Posterior cingulate gyrus (tissue), 11 donors: Measurements from ENCODE around the gene PKD2L1.
"Not testable (repeated sequence)": the region's sequence is repeated elsewhere in the genome, so short reads cannot be mapped to it uniquely, and the experiment has no call there.

Experiments
- DNase-seq, 10 donors: peaks; one replicate each; pipeline versions ENCODE4 v3.0.0 to v3.0.0-alpha.2; 2020 to 2021; ENCODE audit warnings: mixed read lengths in 3 of 10
- intact Hi-C: fragments of 100-400 bp; cut with DNase I; formaldehyde crosslinking; loops from one replicate; pipeline ENCODE4 v1.15.1; 2023

Gene PKD2L1

DNA sequence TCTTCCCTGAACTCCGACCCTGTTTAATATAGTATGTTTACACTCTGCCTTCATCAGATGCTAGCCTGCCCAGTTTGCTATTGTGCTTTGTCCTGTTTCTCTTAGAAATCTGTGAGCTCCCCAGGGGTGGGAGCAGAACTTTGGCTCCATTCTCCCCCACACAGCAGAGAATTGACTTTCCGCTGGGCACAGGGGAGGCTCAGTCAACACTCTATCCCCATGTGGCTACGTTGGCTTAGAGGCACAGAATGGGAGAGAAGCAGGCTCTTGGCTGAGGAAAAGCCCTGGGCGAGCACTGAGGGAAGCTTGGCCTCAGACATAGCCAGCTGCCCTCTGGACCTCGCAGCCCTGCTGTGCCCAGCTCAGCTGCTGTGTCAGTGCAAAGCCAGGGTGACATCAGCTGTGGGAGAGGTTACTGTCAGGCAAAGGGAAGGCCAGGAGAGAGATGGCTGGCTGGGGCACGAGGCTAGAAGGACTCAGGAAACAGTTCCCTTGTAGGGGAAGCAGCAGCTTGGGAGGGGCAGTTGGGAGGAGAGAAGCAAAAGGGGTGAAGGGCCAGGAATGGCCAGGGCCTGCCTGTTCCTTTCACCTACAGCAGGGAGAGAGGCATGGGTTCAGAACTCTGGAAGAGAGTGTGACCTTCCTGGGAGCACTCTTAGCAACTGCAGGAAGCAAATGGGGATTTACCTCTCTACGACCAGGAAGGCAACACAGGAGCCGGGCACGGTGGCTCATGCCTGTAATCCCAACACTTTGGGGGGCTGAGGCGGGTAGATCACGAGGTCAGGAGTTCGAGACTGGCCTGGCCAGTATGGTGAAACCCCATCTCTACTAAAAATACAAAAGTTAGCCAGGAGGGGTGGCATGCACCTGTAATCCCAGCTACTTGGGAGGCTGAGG, 11.2 kb upstream of the PKD2L1 start:
- peak; percentile 69 to 98 (median 80) for DNase-seq
- intact Hi-C loops, result loop anchor here (5.0 to 10.0 kb wide), 2 partner anchors 54 to 184 kb away; partner anchors contain the start of genes BLOC1S2 and NDUFB8

DNA sequence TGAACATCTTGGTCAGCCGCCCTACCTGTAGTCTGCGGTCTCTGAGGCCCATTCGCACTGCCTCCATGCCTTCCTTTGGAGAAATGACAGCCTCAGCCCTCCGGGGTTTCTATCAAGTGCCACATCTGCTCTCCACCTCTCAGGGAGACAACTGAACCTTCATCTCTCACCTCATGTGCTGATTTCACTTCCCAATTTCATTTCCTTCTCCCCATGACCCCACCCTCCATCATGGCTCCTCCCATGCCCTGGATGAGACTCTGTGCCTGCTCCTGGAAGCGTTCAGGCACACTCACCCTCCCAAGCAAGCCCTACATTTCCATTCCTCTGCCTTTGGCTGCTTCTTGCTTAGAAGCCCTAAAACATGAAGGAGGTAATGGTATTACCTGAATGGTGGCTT, 9.2 kb upstream of the PKD2L1 start:
- no peak for DNase-seq
- intact Hi-C loops, result no loop called here

DNA sequence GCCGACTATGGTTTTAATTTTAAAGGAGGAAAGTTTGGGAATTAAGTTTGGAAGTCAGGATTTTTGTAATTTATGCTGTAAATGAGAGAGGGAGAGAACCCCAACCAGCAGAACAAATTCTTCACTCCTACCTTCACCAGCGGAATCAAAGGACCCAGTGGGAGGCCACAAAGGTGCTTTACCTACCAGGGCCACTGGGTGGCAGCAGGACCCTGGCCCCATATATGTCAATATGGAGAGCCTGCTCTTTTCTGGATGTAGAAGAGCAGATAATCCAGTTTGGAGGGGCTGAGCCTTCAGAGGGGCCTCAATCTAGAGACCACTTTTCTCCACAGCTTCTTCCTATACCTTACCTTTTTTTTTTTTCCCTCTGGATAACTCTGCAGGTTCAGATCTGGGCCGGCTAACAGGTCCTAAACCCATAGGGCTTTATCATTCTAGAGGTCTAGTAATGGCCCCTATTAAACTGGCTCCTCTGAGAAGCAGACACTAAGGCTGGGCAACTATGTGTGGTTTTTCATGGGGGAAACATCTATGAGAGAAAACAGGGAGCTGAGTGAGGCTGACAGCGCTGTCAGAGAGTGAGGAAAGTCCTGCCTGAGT, 8.5 kb upstream of the PKD2L1 start:
- peak; percentile 55 to 96 (median 84) for DNase-seq
- intact Hi-C loops, result loop anchor here (1.0 kb wide), 1 partner anchor 95 kb away; no protein-coding TSS in a partner anchor

DNA sequence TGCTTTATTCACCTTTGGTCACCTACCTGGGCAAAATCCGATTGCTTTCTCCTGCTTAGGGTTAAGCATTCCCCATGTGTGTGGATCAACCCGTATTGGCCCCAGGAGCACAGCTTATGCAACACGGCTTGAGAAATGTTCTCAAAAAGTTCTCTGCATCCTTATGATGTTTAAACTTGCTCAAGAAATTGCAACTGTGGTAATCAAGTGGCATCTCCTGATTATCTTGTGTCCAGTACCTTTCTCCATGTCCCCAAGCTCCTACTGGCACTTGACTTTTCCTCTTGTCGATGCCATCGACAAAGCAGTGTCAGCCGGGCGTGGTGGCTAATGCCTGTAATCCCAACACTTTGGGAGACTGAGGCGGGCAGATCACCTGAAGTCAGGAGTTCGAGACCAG, 4.7 kb upstream of the PKD2L1 start:
- intact Hi-C loops, result no loop called here
- DNase-seq, result no peak

DNA sequence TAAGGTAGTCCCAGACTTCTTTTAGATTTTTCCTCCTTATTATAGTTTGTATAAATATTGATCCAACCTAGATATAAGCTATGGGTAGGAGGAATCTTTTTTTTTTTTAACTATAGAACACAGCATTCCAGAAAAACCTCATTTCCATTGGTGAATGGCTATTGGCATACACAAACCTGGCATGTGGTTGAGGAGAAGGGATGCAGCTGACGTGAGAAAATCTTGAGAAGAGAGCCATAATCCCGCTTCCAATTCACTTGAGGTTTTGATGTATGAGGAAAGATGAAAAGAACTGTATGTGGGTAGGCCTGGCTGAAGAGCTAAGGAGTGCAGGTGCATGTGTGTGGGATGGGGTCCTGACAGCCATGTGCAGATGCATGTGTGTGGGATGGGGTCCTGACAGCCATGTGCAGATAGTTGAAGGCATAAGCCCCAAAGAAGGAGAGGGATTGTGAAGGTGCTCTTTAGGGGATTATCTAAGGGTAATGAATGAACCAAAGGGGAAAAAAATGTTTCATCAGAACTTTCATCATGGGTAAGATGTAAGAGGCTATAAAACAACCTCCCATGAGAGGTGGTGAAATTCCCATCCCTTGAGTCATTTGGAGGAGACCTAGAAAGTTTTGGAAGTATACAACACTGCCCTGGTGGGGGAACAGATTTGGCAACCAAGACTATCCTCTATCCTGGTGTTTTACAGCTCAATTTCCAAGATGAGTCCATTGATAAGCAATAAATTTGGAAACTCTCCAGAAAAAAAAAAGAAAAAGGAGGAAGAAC, 3.8 kb upstream of the PKD2L1 start:
- intact Hi-C loops, result no loop called here
- no peak for DNase-seq

DNA sequence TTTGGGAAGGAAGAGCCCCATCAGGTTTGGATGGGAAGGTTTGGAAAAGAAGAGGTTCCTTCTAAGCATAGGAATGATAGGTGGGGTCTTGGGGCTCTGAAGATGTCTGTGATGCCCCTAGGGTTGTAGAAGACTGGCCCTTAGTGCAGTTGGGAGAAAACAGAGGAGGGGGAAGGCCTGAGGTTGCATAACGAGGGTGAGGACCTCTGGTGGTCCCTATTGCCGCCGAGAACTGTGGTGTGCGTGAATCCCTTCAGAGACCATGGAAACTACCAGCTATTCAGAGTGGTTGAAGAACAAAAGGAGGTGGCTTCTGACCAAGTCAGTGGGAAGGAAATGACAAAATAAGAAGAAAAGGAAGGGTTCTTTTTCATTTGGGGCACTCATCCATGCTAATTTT, 3.1 kb upstream of the PKD2L1 start:
- no peak for DNase-seq
- intact Hi-C loops, result no loop called here

DNA sequence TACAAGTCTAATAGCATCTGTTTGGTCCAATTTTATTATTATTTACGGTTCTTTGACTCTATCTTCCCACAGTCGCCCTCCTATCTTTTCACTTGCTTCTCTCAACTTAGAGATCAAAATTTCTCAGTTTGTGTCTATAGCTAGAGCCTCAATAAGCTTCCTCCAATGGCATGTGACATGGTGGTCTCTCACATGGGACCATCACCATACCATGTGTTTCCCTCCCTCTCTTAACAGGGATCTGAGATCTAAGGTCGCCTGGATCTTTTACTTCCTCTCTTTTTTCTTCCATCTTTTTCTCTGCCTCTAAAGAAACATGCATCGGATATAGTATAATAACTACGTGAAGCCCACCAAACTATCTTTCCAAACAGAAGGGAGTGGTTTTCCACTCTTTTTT, 1.8 kb downstream of the PKD2L1 start:
- intact Hi-C loops, result no loop called here
- no peak for DNase-seq

DNA sequence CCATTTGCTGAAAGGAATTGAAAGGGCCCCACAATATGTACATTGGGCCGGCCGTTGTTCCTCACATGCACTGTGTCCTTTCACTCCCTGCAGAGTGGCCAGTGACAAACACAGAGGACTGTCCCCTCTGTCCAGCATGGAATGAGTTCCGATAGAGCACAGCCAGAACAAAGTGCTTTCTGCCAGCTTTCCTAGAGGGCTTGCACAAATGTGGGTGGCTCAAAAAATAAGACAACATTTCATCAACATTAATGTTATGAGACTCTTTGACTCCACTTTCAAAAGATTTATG, 2.4 kb downstream of the PKD2L1 start:
- DNase-seq, result no peak
- intact Hi-C loops, result no loop called here

DNA sequence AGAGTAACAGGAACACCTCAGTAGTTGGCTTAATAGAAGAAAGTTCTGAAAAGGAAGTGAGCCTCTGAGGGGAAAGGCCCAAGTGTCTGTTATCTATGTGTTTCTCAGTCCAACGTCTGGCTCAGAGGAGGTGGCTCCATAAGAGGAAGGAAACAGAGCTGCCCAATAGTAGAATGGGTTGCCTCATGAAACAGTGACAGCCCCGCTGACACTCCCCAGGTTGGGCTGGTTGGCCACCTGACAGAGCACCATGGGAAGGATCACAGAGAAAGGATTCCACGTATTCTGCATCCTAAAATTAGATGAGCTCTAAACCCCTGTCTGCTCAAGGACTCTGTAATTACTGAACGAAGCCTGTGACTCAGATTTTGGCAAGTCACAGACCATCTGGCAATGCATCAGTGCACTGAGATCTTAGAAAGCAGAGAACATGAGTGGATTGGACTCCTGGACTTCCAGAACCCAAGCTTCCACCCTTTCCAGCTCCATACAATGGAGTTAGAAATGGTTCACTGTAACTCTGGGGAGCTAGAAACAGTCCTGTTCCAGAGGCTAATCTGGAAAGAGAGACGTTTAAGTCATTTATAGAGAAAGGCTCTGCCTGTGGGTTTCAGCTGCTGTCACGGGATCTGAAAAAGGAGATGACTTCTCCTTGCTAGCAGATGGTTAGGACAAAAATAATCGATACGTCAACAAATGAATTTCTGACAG, 2.9 kb downstream of the PKD2L1 start:
- intact Hi-C loops, result no loop called here
- DNase-seq, result peak in 4 of 10 donors; percentile 29 to 86 (median 66)

DNA sequence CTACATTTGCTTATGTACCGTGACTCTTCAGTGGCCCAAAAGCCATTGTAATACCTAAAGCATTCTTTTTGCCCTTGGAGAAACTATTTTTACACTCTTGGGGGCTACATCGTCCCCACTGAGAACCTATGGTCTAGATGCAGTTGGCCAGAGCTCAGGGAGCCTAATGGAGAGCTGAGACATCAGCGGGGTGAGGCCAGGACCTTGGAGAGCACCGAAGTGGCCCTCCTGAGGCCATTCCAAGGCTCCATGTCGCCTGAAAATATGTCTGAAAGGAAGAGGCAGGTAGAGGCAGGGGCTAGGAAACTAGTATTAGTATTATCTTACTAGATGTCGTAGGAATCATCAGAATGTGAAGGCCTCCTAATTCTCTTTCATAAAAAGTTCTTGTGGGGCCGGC, 4.9 kb downstream of the PKD2L1 start:
- no peak for DNase-seq
- intact Hi-C loops, result no loop called here

DNA sequence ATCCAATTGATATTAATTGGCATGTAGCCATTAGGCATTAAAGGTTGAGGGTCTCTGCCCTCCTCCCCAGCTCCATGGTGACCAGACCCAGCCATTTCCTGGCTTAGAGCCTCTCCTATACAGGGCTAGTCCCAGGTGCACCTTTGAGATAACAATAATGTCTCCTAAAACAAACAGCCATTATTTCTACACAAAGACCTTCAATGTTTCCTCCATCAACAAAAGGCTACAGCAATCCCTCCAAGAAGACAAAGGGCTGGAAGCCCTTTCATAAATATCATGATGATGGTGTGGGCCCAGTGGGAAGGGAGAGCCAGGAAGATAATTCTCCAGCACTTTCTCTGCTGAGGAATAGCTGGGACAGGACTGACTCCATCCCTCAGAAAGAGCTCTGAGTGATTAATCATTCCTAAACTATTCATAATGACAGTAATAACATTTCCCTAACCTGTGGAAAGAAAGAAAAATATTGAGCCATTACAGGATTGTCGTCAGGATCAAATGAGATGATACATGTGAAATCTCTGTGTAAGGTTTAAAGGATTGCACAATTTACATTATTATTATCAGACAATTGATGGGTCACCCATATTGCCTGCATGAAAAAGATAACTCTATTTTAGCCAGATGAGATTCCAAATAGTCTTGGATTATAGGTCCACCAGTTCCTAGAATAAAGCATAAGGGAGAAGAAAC, 10.2 kb downstream of the PKD2L1 start:
- intact Hi-C loops, result no loop called here
- DNase-seq, result no peak

DNA sequence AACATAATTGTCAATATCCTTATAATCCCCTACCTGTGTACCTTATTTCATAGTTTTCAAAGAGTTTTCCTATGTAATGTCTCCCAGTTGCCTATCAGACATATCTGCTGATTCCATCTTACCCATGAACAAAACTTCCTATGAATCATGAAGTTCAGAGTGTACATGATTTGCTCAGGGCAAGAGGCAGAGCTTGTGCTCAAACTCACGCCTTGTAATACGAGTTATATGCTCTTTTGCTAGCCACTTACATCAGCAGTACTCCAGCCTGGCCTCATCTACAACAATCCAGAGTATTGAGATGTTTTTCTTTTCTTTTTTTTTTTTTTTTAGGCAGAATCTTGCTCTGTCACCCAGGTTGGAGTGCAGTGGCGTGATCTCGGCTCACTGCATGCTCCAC, 11.8 kb downstream of the PKD2L1 start:
- DNase-seq, result no peak
- intact Hi-C loops, result no loop called here

DNA sequence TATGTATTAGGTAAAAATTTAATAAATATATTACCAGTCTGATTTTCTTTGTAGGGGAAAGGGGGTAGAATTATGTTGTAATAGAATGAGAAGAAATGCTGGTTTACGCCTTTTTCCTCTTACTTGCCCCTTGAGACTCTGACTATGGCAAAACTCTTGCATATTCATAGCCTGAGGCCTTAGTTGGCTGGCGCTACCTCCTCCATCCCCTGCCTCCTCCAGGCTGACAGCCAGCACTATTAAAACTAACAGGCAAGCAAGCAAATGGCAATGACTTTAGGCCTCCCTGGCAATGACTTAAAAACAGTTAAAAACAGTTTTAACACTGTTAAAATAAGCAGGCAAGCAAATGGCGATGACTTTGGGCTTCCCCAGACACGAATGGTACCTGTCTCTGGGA, 14.4 kb downstream of the PKD2L1 start:
- DNase-seq, result no peak
- intact Hi-C loops, result no loop called here

DNA sequence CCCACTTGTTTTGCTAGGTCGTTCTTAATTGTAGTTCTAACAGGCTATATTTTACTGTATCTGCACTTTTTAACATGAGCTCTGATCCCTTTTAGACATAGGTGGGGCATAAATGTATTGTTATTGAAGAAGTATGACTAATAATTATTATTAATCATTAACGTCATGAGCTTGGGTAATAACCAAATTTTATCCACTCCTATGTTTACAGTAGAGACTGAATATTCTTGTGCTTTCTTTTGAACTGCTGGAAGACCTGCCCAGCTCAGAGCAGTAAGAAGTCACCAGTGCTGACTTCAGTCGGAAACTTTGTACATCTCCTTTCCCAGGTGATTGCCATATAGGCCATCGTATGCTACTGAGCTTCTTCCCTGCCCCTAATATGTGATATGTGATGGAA, 18.7 kb downstream of the PKD2L1 start:
- DNase-seq, result no peak
- intact Hi-C loops, result no loop called here

DNA sequence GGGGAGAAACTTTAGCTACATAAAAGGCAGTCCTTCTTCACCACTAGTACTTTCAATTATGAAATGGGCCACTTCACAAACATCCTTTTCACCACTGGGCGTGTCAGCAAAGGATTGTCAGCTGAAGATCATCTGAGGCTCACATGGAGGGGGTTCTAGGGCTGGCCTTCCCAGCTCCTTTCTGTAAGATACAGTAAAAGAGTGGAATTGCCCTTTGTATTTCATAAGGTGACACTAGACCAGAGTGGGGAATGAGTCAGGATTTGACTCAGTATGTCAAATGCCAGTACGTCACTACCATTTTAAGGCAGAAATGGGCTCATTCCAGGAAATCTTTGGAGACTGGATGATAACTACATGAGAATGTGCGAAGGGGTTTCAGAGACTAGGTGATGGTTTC, 22.3 kb downstream of the PKD2L1 start:
- intact Hi-C loops, result no loop called here
- DNase-seq, result no peak

DNA sequence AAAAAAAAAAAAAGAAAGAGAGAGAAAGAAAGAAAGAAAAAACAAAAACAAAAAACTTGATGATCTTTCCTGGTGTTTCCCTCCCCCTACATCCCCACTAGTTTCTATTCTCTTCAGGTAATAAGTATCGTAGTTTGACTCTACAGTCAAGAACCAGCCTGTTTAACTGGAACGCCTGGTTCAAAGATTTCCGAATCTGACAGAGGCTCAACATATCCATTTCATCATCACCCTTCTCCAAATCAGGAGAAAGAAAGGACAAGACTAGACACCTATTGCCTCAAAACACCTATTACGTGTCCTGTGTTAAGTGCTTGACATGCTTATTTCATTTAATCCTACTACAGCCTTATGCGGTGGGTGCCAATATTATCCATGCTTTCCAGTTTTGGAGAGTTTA, 23.2 kb downstream of the PKD2L1 start:
- intact Hi-C loops, result no loop called here
- no peak for DNase-seq

DNA sequence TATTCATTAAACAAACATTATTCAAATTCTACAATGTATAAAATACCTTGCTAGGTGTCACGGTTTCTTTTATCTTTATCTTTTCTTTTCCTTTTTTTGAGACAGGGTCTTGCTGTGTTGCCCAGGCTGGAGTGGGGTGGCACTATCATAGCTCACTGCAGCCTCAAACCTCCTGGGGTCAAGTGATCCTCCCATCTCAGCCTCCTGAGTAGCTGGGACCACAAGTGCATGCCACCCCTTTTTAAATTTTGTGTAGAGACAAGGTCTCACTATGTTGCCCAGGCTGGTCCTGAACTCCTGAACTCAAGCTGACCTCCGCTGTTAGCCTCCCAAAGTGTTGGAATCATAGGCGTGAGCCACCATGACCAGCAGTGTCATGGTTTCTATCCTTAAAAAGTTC, 25.6 kb downstream of the PKD2L1 start:
- DNase-seq, result no peak
- intact Hi-C loops, result no loop called here

DNA sequence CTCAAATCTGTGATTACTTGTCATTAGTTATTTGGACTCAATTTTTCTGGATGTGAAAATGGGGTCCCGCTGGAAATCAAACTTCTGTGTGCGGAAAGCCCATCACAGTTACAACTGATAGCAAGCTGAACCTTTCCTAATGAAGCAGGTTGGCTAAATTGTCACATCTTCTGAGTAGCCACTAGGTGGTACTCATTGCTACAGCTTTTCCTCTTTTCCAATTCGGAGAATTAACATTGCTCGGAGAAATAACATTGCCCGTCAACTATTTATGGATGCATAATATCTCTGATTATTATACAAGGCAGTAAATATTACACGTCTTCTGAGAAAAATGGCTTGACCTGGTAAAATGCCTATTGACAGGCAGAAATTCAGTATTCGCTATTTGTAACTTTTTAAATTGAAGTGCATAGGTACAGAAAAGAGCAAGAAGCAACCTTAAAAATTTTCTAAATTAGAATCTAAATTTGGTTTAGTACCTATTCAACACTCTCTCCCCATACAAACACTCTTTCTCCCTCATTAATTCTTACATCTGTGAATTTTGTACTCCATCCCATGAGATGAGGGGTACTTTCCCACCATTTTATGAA, 26.2 kb downstream of the PKD2L1 start:
- DNase-seq, result no peak
- intact Hi-C loops, result loop anchor here (1.0 kb wide), 1 partner anchor 129 kb away; no protein-coding TSS in a partner anchor

DNA sequence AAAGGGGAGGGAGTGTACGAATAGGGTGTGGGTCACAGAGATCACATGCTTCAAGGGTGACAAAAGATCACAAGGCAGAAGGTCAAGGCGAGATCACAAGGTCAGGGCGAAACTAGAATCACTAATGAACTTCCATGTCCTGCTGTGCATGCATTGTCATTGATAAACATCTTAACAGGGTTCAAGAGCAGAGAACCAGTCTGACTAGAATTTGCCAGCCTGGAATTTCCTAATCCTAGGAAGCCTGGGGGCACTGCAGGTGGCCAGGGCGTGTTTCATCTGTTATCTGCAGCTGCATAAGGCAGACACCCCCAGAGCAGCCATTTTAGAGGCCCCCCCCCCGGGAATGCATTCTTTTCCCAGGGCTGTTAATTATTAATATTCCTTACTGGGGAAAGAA, 28.9 kb downstream of the PKD2L1 start:
- intact Hi-C loops, DNase-seq: not testable (repeated sequence)

DNA sequence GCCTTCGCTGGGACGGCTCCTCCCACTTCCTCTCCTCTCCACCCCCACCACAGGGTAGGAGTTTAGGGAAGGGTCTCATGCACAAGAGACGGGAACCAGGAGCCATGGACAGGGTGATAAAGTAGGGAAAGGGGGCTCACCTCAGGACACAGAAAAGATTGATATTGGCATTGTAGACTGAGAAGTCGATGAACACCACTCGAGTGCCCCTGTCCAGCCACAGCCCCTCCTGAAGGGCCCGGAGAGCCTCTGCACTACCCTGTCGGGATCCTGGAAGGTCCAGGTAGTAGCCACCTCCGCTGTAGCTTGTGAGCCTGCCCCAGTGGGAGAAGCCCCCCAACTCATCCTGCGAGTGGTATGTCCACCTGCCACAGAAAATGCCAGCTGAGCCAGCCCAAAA, 32.8 kb downstream of the PKD2L1 start:
- DNase-seq, result no peak
- intact Hi-C loops, result no loop called here
